Panc1 (cell line): ENCODE data around the gene ANK3. TPM values are rescaled to one million over a fixed set of nuclear protein-coding genes. Genes with fewer than 3 reads are reported as not detected.

Experiments
- ATAC-seq: fragments of 200-7000 bp; cut with Tn5 transposase; 2 replicates; pipeline ENCODE4 v1.9.1; 2020; ENCODE audit warnings: mild to moderate bottlenecking, moderate library complexity
- BruUV-seq: library from RNA; stranded (reverse); fragments of 400-500 nt; replicated peaks from 2 replicates; lab custom pipeline; 2021; lab: Mats Ljungman, UMichigan
- CTCF ChIA-PET: fragments of 300-600 bp; sonication (Branson Sonifier 250); formaldehyde crosslinking; loops from one replicate; lab custom pipeline; 2022; ENCODE audit warnings: antibody characterized with exemption; lab: Charles Lee
- POLR2A ChIA-PET: fragments of 300-600 bp; sonication (Branson Sonifier 250); formaldehyde crosslinking; loops from one replicate; lab custom pipeline; 2022; ENCODE audit warnings: antibody characterized with exemption; lab: Charles Lee
- DNase-seq: peaks from one replicate; pipeline ENCODE4 v3.0.0-alpha.2; 2010; ENCODE audit warnings: low read depth, low spot score
- H3K27ac ChIP-seq: 2 replicates; pipeline ENCODE4 v1.5.1; 2011; ENCODE audit warnings: mild to moderate bottlenecking, low read length, inconsistent platforms
- H3K27me3 ChIP-seq: fragments of 200-500 bp; sonication (Bioruptor generic); 2 replicates; pipeline ENCODE4 v1.6.0; 2014; ENCODE audit warnings: low read length, inconsistent platforms; ENCODE audit not compliant: control insufficient read depth, insufficient read depth
- H3K36me3 ChIP-seq: fragments of 200-500 bp; sonication (Bioruptor generic); 2 replicates; pipeline ENCODE4 v1.5.1; 2014; ENCODE audit warnings: inconsistent platforms, mild to moderate bottlenecking, low read length, moderate library complexity; ENCODE audit not compliant: control insufficient read depth, insufficient read depth
- H3K4me1 ChIP-seq: 2 replicates; pipeline ENCODE4 v1.5.1; 2011; ENCODE audit warnings: inconsistent platforms, mild to moderate bottlenecking, low read length, moderate library complexity; ENCODE audit not compliant: control insufficient read depth, insufficient read depth
- H3K4me3 ChIP-seq, 2 experiments: 2 replicates each; pipeline ENCODE4 v1.5.1; 2011 to 2012; ENCODE audit warnings: low read depth in 2 of 2, low read length in 2 of 2, mild to moderate bottlenecking in 2 of 2, inconsistent platforms in 1 of 2, moderate library complexity in 1 of 2
- H3K9me3 ChIP-seq: fragments of 200-500 bp; sonication (Bioruptor generic); 2 replicates; pipeline ENCODE4 v1.5.1; 2014; ENCODE audit warnings: low read depth, mild to moderate bottlenecking, inconsistent platforms, low read length, moderate library complexity; ENCODE audit not compliant: control insufficient read depth, insufficient read depth
- POLR2AphosphoS5 ChIP-seq: IDR thresholded peaks from 2 replicates; pipeline ENCODE4 v1.6.1; 2012; ENCODE audit warnings: mild to moderate bottlenecking, low read depth, low read length, moderate library complexity
- SIN3A ChIP-seq: IDR thresholded peaks from 2 replicates; pipeline ENCODE4 v1.6.1; 2012; ENCODE audit warnings: low read depth, mild to moderate bottlenecking, low read length, moderate library complexity, borderline replicate concordance; ENCODE audit not compliant: insufficient read depth
- TCF7L2 ChIP-seq: IDR thresholded peaks from 2 replicates; pipeline ENCODE4 v1.6.1; 2011; ENCODE audit warnings: mild to moderate bottlenecking, low read depth, low read length, inconsistent platforms
- in situ Hi-C: cut with HindIII; loops from 2 replicates; pipeline ENCODE4 v1.10.0; 2016; ENCODE audit warnings: low sequenced_read_pairs, low pct_unique_long_range_greater_than_20kb
- intact Hi-C: fragments of 100-400 bp; cut with micrococcal nuclease; formaldehyde crosslinking; loops from one replicate; pipeline ENCODE4 v1.10.0; 2022; ENCODE audit not compliant: unreplicated experiment
- total RNA-seq: library from RNA; stranded (reverse); gene quantifications from one replicate; pipeline ENCODE4 v1.2.1, GENCODE V29; 2021; ENCODE audit not compliant: unreplicated experiment
- TF ChIP-seq, protein P1 (sequence below), 2 experiments: IDR thresholded peaks; 2 replicates each; pipeline ENCODE4 v1.6.1; 2011 to 2012; ENCODE audit warnings: low read depth in 2 of 2, control low read depth in 1 of 2, low read length in 1 of 2, mild to moderate bottlenecking in 1 of 2, moderate library complexity in 1 of 2; ENCODE audit not compliant: insufficient read depth in 1 of 2
- TF ChIP-seq, protein P2 (sequence below): fragments of 450-650 bp; IDR thresholded peaks from 2 replicates; pipeline ENCODE4 v1.5.1; 2017; ENCODE audit warnings: mild to moderate bottlenecking

ANK3 gene
- total RNA-seq, 1 experiment from 2014 or later, result 2.5 TPM

DNA sequence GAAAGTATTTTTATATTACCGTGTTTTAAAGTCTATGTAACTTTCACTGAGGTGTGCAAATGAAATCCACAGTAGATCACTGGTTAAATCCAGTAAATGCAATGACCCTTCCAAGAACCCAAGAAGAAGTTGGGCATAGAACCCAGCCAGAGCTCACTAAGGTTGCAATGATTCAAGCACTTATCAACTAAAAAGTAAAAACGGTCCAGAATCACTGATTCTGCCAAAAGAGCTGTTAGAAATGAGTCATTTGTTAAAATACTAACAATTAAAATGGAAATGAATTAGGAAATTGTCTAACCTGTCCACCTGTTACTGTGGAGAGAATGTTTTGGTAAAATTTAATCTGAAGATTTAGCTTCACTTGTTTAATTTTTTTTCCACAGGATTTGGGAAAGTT, 74.4 kb downstream of the ANK3 start:
- H3K4me3 ChIP-seq, result no peak overlapping the region
- no peak overlapping the region for H3K27ac ChIP-seq
- H3K27me3 ChIP-seq, result no peaks in the 10 kb centered on the region
- no peak for DNase-seq
- no peaks in the 10 kb centered on the region for H3K36me3 ChIP-seq
- POLR2A ChIA-PET, result no interaction called here
- no peak for ATAC-seq
- CTCF ChIA-PET, result no interaction called here
- BruUV-seq, result no TSS peak
- H3K9me3 ChIP-seq, result no peaks in the 10 kb centered on the region
- in situ Hi-C loops, result no loop called here
- intact Hi-C loops, result no loop called here
- no peak for TF ChIP-seq POLR2AphosphoS5
- TF ChIP-seq TCF7L2, result no peak
- TF ChIP-seq, protein P1, sequence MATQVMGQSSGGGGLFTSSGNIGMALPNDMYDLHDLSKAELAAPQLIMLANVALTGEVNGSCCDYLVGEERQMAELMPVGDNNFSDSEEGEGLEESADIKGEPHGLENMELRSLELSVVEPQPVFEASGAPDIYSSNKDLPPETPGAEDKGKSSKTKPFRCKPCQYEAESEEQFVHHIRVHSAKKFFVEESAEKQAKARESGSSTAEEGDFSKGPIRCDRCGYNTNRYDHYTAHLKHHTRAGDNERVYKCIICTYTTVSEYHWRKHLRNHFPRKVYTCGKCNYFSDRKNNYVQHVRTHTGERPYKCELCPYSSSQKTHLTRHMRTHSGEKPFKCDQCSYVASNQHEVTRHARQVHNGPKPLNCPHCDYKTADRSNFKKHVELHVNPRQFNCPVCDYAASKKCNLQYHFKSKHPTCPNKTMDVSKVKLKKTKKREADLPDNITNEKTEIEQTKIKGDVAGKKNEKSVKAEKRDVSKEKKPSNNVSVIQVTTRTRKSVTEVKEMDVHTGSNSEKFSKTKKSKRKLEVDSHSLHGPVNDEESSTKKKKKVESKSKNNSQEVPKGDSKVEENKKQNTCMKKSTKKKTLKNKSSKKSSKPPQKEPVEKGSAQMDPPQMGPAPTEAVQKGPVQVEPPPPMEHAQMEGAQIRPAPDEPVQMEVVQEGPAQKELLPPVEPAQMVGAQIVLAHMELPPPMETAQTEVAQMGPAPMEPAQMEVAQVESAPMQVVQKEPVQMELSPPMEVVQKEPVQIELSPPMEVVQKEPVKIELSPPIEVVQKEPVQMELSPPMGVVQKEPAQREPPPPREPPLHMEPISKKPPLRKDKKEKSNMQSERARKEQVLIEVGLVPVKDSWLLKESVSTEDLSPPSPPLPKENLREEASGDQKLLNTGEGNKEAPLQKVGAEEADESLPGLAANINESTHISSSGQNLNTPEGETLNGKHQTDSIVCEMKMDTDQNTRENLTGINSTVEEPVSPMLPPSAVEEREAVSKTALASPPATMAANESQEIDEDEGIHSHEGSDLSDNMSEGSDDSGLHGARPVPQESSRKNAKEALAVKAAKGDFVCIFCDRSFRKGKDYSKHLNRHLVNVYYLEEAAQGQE (IDR thresholded peaks at IDR 0.05; ENCODE audit: insufficient read depth in 1 of 2, low read depth in 2 of 2, low read length in 1 of 2), result no peak
- no peaks in the 10 kb centered on the region for H3K4me1 ChIP-seq

- Histone ChIP-seq H3K4me3 (no peak overlapping the region), H3K36me3 (no peaks in the 10 kb centered on the region), H3K27ac (no peak overlapping the region), H3K9me3 (no peaks in the 10 kb centered on the region), H3K27me3 (no peaks in the 10 kb centered on the region), H3K4me1 (no peaks in the 10 kb centered on the region)
- intact Hi-C loops, result no loop called here
- in situ Hi-C loops, result no loop called here
- TF ChIP-seq SIN3A (no peak), POLR2AphosphoS5 (no peak), TCF7L2 (no peak)
- TF ChIP-seq, protein P1 (IDR thresholded peaks at IDR 0.05; ENCODE audit: insufficient read depth in 1 of 2, low read depth in 2 of 2, low read length in 1 of 2), result no peak
- TF ChIP-seq, protein P2, sequence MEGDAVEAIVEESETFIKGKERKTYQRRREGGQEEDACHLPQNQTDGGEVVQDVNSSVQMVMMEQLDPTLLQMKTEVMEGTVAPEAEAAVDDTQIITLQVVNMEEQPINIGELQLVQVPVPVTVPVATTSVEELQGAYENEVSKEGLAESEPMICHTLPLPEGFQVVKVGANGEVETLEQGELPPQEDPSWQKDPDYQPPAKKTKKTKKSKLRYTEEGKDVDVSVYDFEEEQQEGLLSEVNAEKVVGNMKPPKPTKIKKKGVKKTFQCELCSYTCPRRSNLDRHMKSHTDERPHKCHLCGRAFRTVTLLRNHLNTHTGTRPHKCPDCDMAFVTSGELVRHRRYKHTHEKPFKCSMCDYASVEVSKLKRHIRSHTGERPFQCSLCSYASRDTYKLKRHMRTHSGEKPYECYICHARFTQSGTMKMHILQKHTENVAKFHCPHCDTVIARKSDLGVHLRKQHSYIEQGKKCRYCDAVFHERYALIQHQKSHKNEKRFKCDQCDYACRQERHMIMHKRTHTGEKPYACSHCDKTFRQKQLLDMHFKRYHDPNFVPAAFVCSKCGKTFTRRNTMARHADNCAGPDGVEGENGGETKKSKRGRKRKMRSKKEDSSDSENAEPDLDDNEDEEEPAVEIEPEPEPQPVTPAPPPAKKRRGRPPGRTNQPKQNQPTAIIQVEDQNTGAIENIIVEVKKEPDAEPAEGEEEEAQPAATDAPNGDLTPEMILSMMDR, result no peak
- no TSS peak for BruUV-seq
- ChIA-PET CTCF (no interaction called here), POLR2A (no interaction called here)
- DNase-seq (no peak), ATAC-seq (no peak)
These were observed 75.4 kb downstream of the ANK3 start for GRCh38 chr10:60314069-60314940.
